Gastroesophageal sphincter (tissue), 3 donors: ENCODE data around the gene FBXO39.

ENCODE experiments used
- CTCF ChIP-seq, 4 experiments: fragments of 200-600 bp in 2 of 4; fragments of 450-650 bp in 2 of 4; sonication (generic) in 1 of 4; IDR thresholded peaks; one replicate each; pipeline ENCODE4 v1.5.1; 2017 to 2019; ENCODE audit warnings: antibody characterized with exemption in 4 of 4, mild to moderate bottlenecking in 2 of 4, moderate library complexity in 2 of 4
- EP300 ChIP-seq: sonication (generic); formaldehyde crosslinking; IDR thresholded peaks from one replicate; pipeline ENCODE4 v1.6.1; 2017; ENCODE audit warnings: antibody characterized with exemption, mild to moderate bottlenecking
- POLR2A ChIP-seq, 2 donors: fragments of 450-650 bp; IDR thresholded peaks; one replicate each; pipeline ENCODE4 v1.6.1; 2017; ENCODE audit warnings: antibody characterized with exemption in 2 of 2, mild to moderate bottlenecking in 2 of 2, moderate library complexity in 1 of 2
- POLR2AphosphoS5 ChIP-seq: sonication (generic); formaldehyde crosslinking; IDR thresholded peaks from one replicate; pipeline ENCODE4 v1.6.1; 2017; ENCODE audit warnings: antibody characterized with exemption

GRCh38 chr17:6815775-6816174, 39.8 kb downstream of the FBXO39 start:
- TF ChIP-seq CTCF (IDR thresholded peaks at IDR 0.05) (no peak), POLR2AphosphoS5 (no peak), POLR2A (IDR thresholded peaks at IDR 0.05) (no peak), EP300 (no peak)
